ENCODE data around the gene XPR1.

- no peak for TF ChIP-seq RXRA (IDR thresholded peaks at IDR 0.05; ENCODE audit: insufficient read depth, low read depth, low read length)
- TF ChIP-seq CTCF (IDR thresholded peaks at IDR 0.05; ENCODE audit: control extremely low read depth in 1 of 3, insufficient read depth in 1 of 3, low read depth in 1 of 3, low read length in 3 of 3): no peak
- no peak for TF ChIP-seq BACH1 (IDR thresholded peaks at IDR 0.05; ENCODE audit: low read length)
Observed at GRCh38 chr1:180691322-180691913, 59.6 kb downstream of the XPR1 start.

Data from H1 (cell line).